Esophagus muscularis mucosa (tissue), 4 donors: ENCODE measurements around the gene CPED1. TPM values are rescaled to one million over a fixed set of nuclear protein-coding genes. Genes with fewer than 3 reads are reported as not detected.

Experiments
- DNase-seq: peaks from one replicate; pipeline ENCODE4 v3.0.0-alpha.2; 2017; ENCODE audit errors: extremely low spot score
- H3K27ac ChIP-seq, 4 donors: fragments of 200-600 bp; sonication (generic); replicated peaks in 1 of 4; 1 replicate in 3 of 4; 2 replicates in 1 of 4; pipeline ENCODE4 v1.5.1; 2016 to 2019; ENCODE audit warnings: mild to moderate bottlenecking in 1 of 4
- H3K27me3 ChIP-seq, 4 donors: fragments of 200-600 bp; sonication (generic); one replicate each; pipeline versions ENCODE4 v1.5.1 to v1.6.0; 2016 to 2019
- H3K36me3 ChIP-seq, 4 donors: fragments of 200-600 bp; sonication (generic); one replicate each; pipeline ENCODE4 v1.5.1; 2016 to 2019
- H3K4me1 ChIP-seq, 4 donors: fragments of 200-600 bp; sonication (generic); one replicate each; pipeline ENCODE4 v1.5.1; 2016 to 2019
- H3K4me3 ChIP-seq, 4 donors: fragments of 200-600 bp; sonication (generic); 1 replicate in 2 of 4; 2 replicates in 2 of 4; pipeline ENCODE4 v1.5.1; 2016 to 2019; ENCODE audit warnings: mild to moderate bottlenecking in 4 of 4, moderate library complexity in 1 of 4
- H3K9me3 ChIP-seq, 4 donors: fragments of 200-600 bp; sonication (generic); 1 replicate in 3 of 4; 2 replicates in 1 of 4; pipeline ENCODE4 v1.5.1; 2016 to 2019
- EP300 ChIP-seq: sonication (generic); formaldehyde crosslinking; IDR thresholded peaks from one replicate; pipeline ENCODE4 v1.6.1; 2017; ENCODE audit warnings: antibody characterized with exemption
- POLR2A ChIP-seq: fragments of 450-650 bp; IDR thresholded peaks from one replicate; pipeline ENCODE4 v1.6.1; 2017; ENCODE audit warnings: antibody characterized with exemption, moderate library complexity, mild to moderate bottlenecking, low read depth
- POLR2AphosphoS5 ChIP-seq, 2 donors: sonication (generic); formaldehyde crosslinking; IDR thresholded peaks; one replicate each; pipeline ENCODE4 v1.6.1; 2017; ENCODE audit warnings: antibody characterized with exemption in 2 of 2
- WGBS: methylation state at CpG from one replicate; pipeline ENCODE4 v1.1.5; 2018; 5-methylcytosine and 5-hydroxymethylcytosine counted together
- intact Hi-C: fragments of 100-400 bp; cut with DNase I; formaldehyde crosslinking; loops from one replicate; pipeline ENCODE4 v1.15.1; 2023
- total RNA-seq, 4 donors: library from RNA; depleted of rRNA; stranded (reverse); fragments of >200 nt; gene quantifications; one replicate each; pipeline versions ENCODE4 v1.1.0 to v1.2.1, GENCODE V29; 2016
- TF ChIP-seq, protein P1 (sequence below), 3 experiments: fragments of 200-600 bp in 2 of 3; fragments of 450-650 bp in 1 of 3; sonication (generic) in 2 of 3; IDR thresholded peaks; one replicate each; pipeline ENCODE4 v1.5.1; 2017 to 2019; ENCODE audit warnings: antibody characterized with exemption in 3 of 3, mild to moderate bottlenecking in 2 of 3, moderate library complexity in 1 of 3

The CPED1 gene
- total RNA-seq, 4 donors from 2014 or later, result 28.1 to 81.8 (median 32.0) TPM

DNA sequence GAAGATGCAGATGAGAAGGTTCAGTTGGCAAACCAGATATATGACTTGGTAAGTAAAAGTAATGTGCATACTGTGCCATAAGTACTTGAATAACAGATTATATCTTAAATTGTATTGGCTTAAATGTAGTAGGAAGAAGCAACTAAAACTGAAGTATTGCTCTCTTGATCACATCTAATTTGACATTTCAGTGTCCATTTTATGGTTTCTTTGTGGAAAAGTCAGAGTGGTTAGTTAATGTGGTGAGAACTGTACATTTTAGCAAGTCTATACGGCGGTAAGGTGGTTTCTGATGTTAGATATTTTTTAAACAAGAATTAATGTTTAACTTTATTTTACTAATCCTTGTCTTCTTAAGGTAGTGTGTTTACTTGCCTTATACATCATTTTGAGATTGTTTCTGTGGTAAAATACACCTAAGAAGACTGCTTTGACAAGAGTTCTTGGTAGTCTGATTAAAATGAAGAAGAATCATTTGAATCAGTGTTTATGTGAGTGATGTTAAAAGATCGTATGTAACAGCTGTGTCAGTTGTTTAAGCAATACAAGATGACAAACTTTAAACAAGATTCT is 32.8 kb upstream of the CPED1 start:
- no peaks in the 10 kb centered on the region for H3K27me3 ChIP-seq
- peaks cover 0 to 54% (median 38%) of the 10 kb centered on the region in 4 donors for H3K36me3 ChIP-seq
- peaks cover 11 to 26% (median 21%) of the 10 kb centered on the region in 4 donors for H3K4me1 ChIP-seq
- 67% methylated on average over 3 of the region's 3 CpGs for WGBS
- H3K4me3 ChIP-seq, result no peak overlapping the region
- no peak for DNase-seq
- no peaks in the 10 kb centered on the region for H3K9me3 ChIP-seq
- intact Hi-C loops, result no loop called here
- H3K27ac ChIP-seq, result no peak overlapping the region
- TF ChIP-seq POLR2AphosphoS5 (IDR thresholded peaks at IDR 0.05) (no peak), EP300 (no peak)
- TF ChIP-seq, protein P1, sequence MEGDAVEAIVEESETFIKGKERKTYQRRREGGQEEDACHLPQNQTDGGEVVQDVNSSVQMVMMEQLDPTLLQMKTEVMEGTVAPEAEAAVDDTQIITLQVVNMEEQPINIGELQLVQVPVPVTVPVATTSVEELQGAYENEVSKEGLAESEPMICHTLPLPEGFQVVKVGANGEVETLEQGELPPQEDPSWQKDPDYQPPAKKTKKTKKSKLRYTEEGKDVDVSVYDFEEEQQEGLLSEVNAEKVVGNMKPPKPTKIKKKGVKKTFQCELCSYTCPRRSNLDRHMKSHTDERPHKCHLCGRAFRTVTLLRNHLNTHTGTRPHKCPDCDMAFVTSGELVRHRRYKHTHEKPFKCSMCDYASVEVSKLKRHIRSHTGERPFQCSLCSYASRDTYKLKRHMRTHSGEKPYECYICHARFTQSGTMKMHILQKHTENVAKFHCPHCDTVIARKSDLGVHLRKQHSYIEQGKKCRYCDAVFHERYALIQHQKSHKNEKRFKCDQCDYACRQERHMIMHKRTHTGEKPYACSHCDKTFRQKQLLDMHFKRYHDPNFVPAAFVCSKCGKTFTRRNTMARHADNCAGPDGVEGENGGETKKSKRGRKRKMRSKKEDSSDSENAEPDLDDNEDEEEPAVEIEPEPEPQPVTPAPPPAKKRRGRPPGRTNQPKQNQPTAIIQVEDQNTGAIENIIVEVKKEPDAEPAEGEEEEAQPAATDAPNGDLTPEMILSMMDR (IDR thresholded peaks at IDR 0.05), result no peak

DNA sequence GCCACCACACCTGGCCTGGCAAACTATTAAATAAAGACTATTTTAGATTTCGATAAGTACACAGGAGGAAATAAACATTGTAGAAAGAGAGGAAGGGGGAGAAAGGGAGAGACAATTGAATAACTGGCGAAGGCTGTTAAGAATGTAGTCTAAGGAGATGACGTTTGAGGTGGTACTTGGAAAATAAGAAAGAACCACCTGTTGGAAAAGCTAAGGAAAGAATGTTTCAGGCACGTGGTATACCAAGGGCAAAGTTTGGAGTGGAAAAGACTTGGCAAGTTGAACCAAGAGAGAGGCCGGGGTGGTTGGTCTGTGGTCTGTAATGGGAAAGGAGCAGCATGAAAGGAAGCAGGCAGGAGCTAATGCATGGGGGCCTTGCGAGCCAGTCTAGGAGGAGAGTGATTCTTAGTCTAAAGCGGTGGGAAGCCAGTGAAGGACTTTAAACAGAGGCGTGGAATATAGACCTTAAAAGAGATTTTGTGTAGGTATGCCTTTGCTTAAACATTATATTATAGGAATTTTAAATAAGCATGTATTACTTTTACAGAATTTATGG is 28.5 kb upstream of the CPED1 start:
- intact Hi-C loops, result no loop called here
- Histone ChIP-seq H3K4me3 (no peak overlapping the region), H3K27ac (no peak overlapping the region), H3K9me3 (no peaks in the 10 kb centered on the region), H3K4me1 (peaks cover 6 to 14% (median 13%) of the 10 kb centered on the region in 4 donors), H3K27me3 (no peaks in the 10 kb centered on the region), H3K36me3 (peaks cover 0 to 41% (median 29%) of the 10 kb centered on the region in 4 donors)
- WGBS, result 95% methylated on average over 8 of the region's 8 CpGs
- no peak for DNase-seq
- TF ChIP-seq, protein P1 (IDR thresholded peaks at IDR 0.05), result no peak
- TF ChIP-seq POLR2AphosphoS5 (IDR thresholded peaks at IDR 0.05) (no peak), POLR2A (no peak), EP300 (no peak)

- Histone ChIP-seq H3K27ac (no peak overlapping the region), H3K9me3 (no peaks in the 10 kb centered on the region), H3K36me3 (peaks cover 0 to 41% (median 25%) of the 10 kb centered on the region in 4 donors), H3K27me3 (no peaks in the 10 kb centered on the region), H3K4me3 (no peak overlapping the region), H3K4me1 (peaks cover 6 to 12% (median 9%) of the 10 kb centered on the region in 4 donors)
- WGBS, result 88% methylated on average over 1 of the region's 1 CpG
- intact Hi-C loops, result no loop called here
- TF ChIP-seq POLR2AphosphoS5 (IDR thresholded peaks at IDR 0.05) (no peak), EP300 (no peak), POLR2A (no peak)
- TF ChIP-seq, protein P1 (IDR thresholded peaks at IDR 0.05), result no peak
- no peak for DNase-seq
These were observed 27.8 kb upstream of the CPED1 start for GRCh38 chr7:120960714-120961113.

- WGBS, result 50% methylated on average over 1 of the region's 1 CpG
- TF ChIP-seq POLR2AphosphoS5 (IDR thresholded peaks at IDR 0.05) (no peak), EP300 (no peak), POLR2A (no peak)
- TF ChIP-seq, protein P1 (IDR thresholded peaks at IDR 0.05), result no peak
- no peak for DNase-seq
These were observed 26.8 kb upstream of the CPED1 start for GRCh38 chr7:120961638-120962173.

More at GRCh38 chr7:120961638-120962173, 26.8 kb upstream of the CPED1 start:
- H3K27me3 ChIP-seq, result no peaks in the 10 kb centered on the region
- H3K4me1 ChIP-seq, result peaks cover 5 to 12% (median 9%) of the 10 kb centered on the region in 4 donors
- intact Hi-C loops, result no loop called here
- H3K9me3 ChIP-seq, result no peaks in the 10 kb centered on the region
- no peak overlapping the region for H3K4me3 ChIP-seq
- no peak overlapping the region for H3K27ac ChIP-seq
- peaks cover 0 to 42% (median 28%) of the 10 kb centered on the region in 4 donors for H3K36me3 ChIP-seq
